ENCODE data around the gene ACSS1.
A peak's percentile ranks its signal among the peaks of the same experiment; 100 is the strongest.

The ACSS1 gene

DNA sequence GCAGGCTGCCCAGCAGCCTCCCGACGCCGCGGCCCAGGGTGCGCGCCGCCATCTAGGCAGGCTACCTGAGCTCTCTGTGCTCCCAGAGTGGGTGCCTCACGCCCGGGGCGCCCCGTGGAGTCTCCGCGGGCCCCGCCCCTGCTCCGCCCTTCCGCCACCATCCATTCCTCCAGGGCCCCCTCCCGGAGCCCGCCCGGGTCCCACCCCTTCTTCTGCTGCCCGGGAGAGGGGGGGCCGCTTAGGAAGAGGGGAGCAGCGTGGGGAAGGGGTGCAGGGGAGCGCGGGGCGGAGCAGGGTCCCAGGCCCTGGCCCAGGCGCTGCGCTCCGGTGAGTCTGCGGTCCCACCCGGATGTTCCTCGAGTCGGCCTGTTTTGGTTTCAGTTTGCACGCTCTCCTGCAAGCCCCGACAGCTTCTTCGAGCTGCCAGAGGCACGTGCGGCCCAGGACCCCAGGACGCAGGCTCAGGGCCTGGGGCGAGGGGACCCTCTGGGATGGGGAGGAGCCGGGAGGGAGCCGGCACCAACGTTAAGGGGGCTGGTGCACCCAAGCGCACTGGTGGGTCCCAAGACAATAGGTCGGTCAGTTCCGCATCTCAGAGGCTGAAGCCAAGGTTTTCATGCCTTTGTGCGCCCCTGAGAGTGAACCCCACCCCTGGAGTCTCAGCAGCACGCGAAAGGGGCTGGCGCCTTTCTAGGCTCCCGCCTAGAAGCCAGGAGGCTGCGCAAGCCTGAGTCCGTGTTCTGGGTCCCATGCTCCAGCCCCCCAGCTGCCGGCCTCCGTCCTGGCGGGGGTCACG is at the start of gene ACSS1:
TSS of gene ACSS1 (minus strand) at position 89 of the 796 bp plus-strand sequence. CDS start at position 52, 37 bp downstream.
- peak; percentile 82 for DNase-seq

GRCh38 chr20:25103526-25103925 is 45.6 kb upstream of the ACSS1 start:
- DNase-seq: no peak

DNA sequence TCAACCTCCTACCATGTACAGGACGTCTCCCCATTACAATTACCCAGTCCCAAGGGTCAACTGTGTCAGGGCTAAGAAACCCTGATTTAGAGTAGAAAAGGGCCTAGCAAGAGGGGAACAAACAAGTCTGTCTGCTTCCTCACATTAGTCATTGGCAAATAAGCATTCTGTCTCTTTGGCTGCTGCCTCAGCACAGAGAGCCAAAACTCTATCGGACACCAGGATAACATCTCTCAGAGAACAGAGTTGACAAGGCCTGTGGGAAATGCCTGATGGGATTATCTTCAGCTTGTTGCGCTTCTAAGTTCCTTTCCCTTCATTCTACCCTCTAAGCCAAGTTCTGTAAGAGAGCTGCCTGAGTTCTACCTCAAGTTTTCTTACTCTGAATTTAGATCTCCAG is 43.0 kb upstream of the ACSS1 start:
- no peak for DNase-seq

DNA sequence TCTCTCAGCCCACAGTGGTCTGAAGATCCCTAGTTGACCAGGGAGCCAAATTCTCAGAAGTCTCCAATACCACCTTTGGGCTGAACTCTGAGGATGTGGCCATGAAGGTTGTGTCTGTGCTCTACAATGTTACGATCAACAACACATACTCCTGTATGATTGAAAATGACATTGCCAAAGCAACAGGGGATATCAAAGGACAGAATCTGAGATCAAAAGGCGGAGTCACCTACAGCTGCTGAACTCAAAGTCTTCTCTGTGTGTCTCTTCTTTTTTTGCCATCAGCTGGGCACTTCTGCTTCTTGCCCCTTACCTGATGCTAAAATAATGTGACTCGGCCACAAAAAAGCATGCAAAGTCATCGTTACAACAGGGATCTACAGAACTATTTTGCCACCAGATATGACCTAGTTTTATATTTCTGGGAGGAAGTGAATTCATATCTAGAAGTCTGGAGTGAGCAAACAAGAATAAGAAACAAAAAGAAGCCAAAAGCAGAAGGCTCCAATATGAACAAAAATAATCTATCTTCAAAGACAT is 41.7 kb upstream of the ACSS1 start:
- DNase-seq: no peak

GRCh38 chr20:25097498-25097897 is 39.6 kb upstream of the ACSS1 start:
- DNase-seq: no peak

DNA sequence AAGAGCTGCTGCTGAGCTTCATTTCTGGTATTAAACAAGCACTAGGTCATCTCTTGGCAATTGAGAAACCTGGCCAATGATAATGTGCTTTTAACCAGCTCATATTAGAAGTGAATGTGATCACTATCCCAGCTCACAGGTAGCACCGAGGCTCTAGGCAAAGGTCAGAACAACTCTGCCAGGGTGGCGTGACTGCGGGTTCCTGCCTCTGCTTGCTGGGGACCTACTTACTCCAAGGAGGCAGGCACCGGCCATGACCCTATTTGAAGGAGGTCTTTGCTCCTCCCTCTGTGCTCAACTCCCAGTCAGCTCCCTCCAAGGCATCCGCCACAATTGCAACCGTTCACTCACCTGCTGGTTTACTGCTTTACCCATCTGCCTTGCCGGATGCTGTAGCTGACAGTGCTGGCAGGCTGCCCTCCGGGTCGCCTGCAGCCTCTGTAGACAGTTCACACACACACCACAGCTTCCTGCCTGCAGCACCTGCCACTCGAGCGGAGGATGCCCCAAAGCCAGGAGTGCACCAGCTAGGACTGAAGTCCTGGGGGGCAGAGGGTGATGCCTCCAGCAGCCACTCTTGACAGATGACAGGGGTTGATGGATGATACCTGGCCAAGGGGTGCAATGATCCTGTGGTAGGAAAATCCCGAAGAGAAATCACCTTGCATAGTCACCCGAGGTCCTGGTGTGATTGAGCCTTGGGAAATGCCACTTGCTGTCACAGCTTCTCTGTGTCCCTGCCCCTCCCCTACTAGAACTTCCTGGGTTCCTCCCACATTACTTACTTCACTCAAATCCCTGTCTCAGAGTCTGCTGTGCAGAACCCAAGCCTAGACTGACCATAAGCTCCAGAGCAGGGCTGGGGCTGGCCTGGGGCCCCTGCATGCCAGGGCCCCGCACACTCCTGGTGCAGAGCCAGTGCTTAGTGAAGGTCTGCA is 32.8 kb upstream of the ACSS1 start:
- peak; percentile 71 for DNase-seq

DNA sequence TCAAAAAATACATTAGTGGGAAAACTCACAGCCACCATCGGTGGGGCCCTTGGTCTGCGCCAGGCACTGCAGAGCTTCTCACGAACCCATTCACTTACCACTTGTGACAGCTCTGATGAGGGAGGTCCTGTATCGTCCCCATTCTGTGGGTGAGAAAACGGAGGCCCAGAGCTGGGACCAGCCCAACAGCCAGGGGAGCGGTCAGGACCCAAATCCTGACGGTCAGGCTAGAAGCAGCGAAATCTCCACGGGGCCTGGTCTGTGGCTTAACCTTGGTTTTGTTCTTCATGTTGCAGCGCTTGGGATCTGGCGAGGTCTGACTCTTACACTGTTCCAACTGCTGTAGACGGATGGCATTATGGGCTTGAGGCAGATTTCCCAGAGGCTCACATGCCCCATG is 31.7 kb upstream of the ACSS1 start:
- DNase-seq: no peak

GRCh38 chr20:25089096-25089495 is 31.2 kb upstream of the ACSS1 start:
- no peak for DNase-seq

DNA sequence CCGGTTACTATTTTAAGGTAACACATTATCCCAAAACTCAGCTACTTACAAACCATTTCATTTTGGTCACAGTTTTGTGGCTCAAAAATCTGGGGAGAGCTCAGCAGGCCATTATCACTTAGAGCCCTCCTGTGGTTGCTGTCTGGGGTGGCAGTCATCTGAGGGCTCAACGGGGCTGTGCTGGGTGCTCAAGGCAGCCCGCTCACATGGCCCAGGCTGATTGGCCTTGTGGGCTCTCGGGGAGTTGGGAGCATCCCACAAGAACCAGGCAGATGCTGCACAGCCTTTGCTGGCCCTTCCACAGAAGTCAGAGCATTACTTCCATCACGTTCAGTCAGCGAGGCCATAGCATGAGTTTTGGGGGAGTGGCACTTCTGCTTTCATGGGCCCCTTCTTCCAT is 30.3 kb upstream of the ACSS1 start:
- DNase-seq: no peak

GRCh38 chr20:25087186-25087929 is 29.4 kb upstream of the ACSS1 start:
- DNase-seq: no peak

DNA sequence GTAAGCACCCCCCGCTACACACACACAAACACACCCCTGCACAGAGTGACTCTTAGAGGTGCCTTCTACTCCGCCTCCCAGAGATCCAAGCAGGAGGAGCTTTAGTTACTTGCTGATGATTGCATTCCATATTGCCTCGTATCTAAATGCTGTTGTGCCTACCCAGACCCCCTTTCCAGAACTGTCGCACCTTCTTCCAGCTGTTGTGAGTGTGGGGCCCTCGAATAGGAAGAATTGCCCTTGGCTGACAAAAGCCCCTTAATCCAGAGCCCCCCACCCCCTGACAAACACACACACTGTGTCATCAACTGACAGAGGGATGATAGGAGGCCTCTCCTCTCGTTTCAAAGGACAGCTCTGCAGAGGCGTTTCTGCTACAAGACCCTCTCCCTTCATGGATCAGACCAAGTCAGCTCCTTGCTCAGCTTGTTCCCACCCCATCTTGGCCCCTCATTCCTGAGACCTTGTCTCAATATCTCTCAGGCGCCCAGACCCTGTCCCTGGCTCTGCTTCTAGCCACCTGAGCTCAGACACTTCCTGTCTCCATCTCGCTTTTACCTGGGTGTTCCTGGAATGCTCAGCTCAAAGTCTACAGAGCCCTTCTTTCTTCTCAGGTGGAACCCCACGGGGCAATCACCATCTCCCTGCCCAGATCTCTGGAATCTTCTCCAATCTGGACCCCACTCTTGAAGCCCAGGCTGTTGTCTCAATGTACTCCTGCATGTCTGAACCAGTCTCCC is 28.0 kb upstream of the ACSS1 start:
- DNase-seq: no peak

DNA sequence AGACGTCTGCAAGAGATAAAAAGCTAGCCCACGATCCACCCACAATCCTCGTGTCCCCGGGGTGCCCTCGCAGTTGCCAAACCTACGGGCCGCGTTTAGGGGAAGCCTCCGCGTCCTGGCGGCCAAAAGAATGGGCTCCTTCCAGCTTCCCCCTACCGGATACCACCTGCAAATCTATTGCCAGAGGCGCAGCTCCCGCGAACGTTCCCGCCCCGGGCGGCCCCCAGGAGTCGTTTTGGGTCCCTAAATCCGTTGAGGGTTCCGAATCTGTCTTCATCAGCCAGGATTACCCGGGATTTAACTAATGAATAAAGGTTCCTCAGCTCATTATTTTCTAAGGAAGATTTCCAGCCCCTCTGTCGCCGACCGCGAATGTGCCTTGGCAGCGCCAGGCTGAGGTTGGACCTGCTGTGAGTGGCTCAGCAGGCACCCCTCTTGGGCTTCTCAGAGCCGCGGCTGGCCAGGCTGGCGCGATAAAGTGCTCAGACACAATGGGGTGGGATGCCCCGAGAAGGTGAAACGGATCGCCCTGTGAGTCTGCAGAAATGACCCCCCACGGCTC is 26.8 kb upstream of the ACSS1 start:
- DNase-seq: peak; percentile 55

- peak; percentile 53 for DNase-seq
These were observed 26.1 kb upstream of the ACSS1 start for GRCh38 chr20:25083773-25084625.

DNA sequence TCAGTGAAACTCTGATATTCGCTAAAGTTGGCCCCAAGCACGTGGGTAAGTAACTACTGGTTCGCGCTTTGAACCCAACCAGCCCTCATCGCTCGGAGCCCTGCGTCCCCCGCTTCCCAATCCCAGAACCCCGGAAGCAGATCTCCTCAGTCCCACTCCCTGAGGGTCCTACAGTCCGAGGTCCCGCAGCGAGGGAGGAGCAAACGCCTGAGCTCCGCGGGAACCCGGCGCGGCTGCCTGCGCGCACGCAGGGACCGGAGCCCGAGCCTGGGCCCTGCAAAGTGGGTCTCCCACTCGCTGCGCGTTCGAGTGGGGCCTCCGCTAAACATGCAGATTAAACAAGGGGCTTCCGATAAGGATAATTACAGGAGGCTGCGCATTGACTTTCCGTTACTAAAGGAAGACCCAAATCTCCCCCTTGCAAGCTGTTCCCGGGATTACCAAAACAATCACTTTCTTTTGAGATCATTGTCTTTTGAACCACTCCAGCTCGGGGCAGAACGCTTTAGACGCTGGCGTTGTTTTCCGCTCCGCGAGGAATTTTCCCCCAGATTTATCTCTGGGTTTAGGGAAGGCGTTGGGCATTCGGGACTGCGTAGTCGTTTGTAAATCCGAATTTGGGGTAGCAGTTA is 25.3 kb upstream of the ACSS1 start:
- DNase-seq: peak; percentile 48

GRCh38 chr20:25082498-25082873 is 24.5 kb upstream of the ACSS1 start:
- DNase-seq: peak; percentile 48

DNA sequence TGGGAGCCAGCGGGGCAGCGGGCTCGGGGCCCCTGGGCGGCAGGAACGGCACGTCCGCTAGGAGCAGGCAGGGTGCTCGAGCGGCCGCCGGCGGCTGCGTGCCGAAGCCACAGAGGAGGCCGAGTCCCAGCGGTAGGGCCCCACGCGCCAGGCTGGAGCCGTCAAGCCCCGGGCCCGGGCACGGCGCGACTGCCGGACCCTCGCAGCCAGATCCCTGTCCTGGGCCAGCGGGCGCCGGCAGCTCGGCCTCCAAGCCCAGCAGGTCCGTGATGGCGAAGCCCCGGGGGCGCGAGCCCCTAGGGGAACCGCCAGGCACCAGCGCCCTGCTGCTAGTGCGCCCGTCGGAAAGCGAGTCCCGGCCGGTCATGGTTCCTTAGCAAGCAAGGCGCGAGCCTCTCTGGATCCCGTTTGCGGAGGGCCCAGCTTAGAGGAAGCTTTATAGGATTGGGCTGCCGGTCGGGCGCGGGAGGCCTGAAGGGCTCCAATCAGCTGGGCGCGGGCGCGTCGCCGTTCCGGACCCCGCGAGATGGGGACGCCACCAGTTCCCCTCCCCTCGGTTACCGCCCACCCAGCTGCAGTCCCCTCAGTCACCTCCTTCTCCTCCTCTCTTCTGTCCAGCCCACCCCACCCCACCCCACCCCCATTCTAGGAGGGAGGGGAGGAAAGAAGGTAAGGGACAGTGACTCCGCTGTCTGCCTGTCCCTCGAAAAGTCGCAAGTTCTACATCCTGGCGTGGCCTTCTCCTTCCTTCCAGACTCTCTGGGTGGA is 24.0 kb upstream of the ACSS1 start, which contains the start of gene VSX1:
TSS of gene VSX1 (minus strand) at position 412 of the 768 bp plus-strand sequence. CDS start at position 367, 45 bp downstream.
- DNase-seq: peak; percentile 51

DNA sequence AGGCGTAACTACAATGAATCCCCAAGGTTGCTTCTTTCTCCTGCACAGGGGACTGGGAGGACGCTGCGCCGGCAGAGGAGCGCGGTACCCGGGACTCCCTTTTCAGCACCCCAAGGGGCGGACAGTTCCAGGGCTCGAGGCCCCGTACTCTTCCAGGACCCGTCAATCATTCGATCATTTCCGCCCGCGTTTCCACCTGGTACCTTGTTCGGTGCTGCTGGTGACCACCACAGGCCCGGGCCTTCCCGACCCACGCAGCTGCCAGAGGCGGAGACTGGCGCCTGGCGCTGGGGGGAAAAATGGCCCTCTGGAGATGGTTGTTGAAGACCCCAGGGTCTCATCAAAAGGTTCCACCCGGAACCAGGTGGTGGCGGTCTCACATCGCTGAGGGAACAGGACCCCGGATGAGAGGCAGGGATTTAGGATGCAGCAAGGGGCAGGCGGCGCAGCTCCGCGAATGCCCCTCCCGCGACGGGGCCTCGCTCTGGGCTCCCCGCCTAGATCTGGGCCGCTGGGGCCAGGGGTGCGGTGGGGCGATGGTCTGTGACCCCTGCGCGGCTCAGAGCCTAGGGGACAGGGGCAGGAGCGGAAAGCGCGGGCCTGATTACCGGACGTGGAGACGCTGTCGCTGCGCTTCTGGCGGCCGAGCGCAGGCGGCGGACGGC is 23.3 kb upstream of the ACSS1 start:
- DNase-seq: peak; percentile 80

DNA sequence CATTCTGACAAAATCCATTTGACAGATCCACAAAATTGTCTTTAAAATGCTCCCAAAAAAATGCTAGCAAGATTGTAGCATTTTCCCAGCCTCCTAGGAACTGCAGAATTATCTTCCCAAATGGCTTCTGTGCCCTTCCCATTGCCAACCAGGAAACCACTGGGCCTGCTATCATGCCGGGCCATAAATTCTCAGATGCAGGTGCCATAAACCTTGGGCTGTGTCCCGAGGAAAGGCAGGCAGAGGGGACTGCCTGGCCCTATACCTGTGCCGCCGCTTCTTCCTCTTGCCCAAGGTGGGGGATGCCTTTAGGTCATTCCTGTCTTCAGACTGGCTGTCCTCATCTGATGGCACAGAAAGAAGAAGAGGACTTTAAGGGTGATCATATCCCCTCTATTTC is 21.2 kb upstream of the ACSS1 start:
- DNase-seq: no peak

DNA sequence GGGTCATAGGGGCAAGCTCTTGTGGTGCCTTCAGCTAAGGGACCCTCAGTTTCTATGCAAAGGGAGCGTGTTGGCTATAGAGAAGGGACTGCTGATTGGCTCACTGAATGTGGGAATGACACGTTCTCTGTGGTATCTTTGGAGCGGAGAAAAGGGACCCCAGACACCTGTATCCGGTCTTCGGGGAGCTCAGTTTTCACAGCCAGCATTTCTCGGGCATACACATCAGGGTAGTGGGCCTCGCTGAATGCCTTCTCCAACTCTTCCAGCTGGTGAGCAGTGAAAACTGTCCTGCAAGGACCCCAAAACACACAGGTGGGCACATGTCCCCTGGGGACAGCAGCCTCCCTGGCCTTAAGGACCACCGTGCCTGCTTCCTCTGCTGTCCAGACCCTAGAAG is 20.7 kb upstream of the ACSS1 start:
- no peak for DNase-seq
